ENCODE results near the gene DRAM1.

Gene DRAM1

GRCh38 chr12:101925935-101926334 is 48.6 kb downstream of the DRAM1 start (continued):
- TF ChIP-seq REST (tag by site-specific recombination; IDR thresholded peaks at IDR 0.05): no peak
- TF ChIP-seq, protein P1, sequence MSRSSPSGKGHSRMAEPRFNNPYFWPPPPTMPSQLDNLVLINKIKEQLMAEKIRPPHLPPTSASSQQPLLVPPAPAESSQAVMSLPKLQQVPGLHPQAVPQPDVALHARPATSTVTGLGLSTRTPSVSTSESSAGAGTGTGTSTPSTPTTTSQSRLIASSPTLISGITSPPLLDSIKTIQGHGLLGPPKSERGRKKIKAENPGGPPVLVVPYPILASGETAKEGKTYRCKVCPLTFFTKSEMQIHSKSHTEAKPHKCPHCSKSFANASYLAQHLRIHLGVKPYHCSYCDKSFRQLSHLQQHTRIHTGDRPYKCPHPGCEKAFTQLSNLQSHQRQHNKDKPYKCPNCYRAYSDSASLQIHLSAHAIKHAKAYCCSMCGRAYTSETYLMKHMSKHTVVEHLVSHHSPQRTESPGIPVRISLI (tag by site-specific recombination; IDR thresholded peaks at IDR 0.05): no peak

DNA sequence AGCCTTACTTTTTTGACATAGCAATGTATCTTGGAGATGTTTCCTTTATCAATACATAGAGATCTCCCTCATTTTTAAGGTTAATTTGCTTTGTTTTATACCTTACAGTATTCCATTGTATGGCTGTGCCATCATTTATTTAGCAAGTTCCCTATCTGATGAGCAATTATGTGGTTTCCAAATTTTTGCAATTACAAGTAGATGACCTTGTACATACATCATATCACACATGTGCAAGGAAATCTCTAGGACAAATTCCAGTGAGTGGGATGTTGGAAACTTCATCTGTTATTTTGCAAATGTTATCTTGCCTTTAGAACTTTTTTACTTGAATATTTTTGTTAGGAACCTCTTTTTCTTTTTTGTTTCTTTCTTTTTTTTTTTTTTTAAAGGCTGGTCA is 49.7 kb downstream of the DRAM1 start:
- peaks cover 0 to 2% of the 10 kb centered on the region in 2 experiments; a peak in 1 of 3 replicates for H3K36me3 ChIP-seq (ENCODE audit: control insufficient read depth in 2 of 2, insufficient read depth in 1 of 2, low read length in 2 of 2)
- H3K4me1 ChIP-seq (ENCODE audit: control insufficient read depth, insufficient read depth, low read length): no peaks in the 10 kb centered on the region
- H3K9me3 ChIP-seq (ENCODE audit: control insufficient read depth, insufficient read depth, low read depth, low read length): no peaks in the 10 kb centered on the region
- CTCF ChIA-PET: no interaction called here
- POLR2A ChIA-PET: no interaction called here
- TF ChIP-seq GLIS1 (tag by site-specific recombination; IDR thresholded peaks at IDR 0.05): no peak
- no peak for TF ChIP-seq HOXC10 (CRISPR knock-in tag; IDR thresholded peaks at IDR 0.05)
- no peak for TF ChIP-seq ZNF658 (tag by site-specific recombination; IDR thresholded peaks at IDR 0.05)
- no peak overlapping the region for H3K27ac ChIP-seq (ENCODE audit: extremely low read depth, low read depth, low read length)
- no peak overlapping the region for H3K4me3 ChIP-seq (ENCODE audit: low read depth, low read length)

DNA sequence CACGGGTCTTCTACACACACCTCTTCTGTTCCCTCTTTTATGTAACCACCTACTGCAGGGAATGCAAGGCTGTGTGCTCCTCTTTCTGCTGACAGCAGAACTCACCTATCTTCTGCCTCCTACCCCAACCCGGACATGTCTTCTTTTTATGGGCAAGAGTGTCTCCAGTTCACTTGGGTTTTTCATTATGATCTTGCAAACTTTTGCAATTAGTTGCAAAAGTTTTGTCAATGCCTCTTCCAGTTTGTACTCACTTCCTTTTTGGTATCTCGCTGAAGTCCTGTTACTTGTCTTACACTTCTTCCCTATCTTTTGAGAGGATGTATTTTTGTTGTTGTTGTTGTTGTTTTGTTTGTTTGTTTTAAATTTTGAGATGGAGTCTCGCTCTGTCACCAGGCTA is 50.6 kb downstream of the DRAM1 start:
- ChIA-PET CTCF (interaction anchor here (0.7 to 1.2 kb wide), 3 partner anchors 12 to 867 kb away, joined by 3 to 4 read pairs (median 3); no protein-coding TSS in a partner anchor), POLR2A (no interaction called here)
- no peaks in the 10 kb centered on the region for H3K36me3 ChIP-seq (ENCODE audit: control insufficient read depth in 2 of 2, insufficient read depth in 1 of 2, low read length in 2 of 2)
- no peaks in the 10 kb centered on the region for H3K9me3 ChIP-seq (ENCODE audit: control insufficient read depth, insufficient read depth, low read depth, low read length)
- H3K4me1 ChIP-seq (ENCODE audit: control insufficient read depth, insufficient read depth, low read length): no peaks in the 10 kb centered on the region
- TF ChIP-seq ZBTB20 (tag by site-specific recombination; IDR thresholded peaks at IDR 0.05) (no peak), OSR2 (tag by site-specific recombination; IDR thresholded peaks at IDR 0.05) (no peak), KLF16 (tag by site-specific recombination; IDR thresholded peaks at IDR 0.05) (no peak), MEIS1 (CRISPR knock-in tag; IDR thresholded peaks at IDR 0.05; ENCODE audit: borderline replicate concordance) (no peak), HOXD13 (CRISPR knock-in tag; IDR thresholded peaks at IDR 0.05; ENCODE audit: borderline replicate concordance) (no peak), ZNF221 (tag by site-specific recombination; IDR thresholded peaks at IDR 0.05; ENCODE audit: borderline replicate concordance) (no peak), TCF7L2 (IDR thresholded peaks at IDR 0.05; ENCODE audit: borderline replicate concordance, low read depth, low read length) (no peak), ZNF555 (tag by site-specific recombination; conservative IDR thresholded peaks at IDR 0.05) (no peak), ZNF521 (tag by site-specific recombination; IDR thresholded peaks at IDR 0.05) (no peak), ZFP41 (tag by site-specific recombination; IDR thresholded peaks at IDR 0.05; ENCODE audit: borderline replicate concordance) (no peak), ZNF24 (tag by site-specific recombination; IDR thresholded peaks at IDR 0.05) (no peak), TSHZ1 (tag by site-specific recombination; IDR thresholded peaks at IDR 0.05; ENCODE audit: borderline replicate concordance) (no peak), ZNF558 (tag by site-specific recombination; IDR thresholded peaks at IDR 0.05) (no peak), ZNF280C (tag by site-specific recombination; IDR thresholded peaks at IDR 0.05) (no peak), ZNF585B (tag by site-specific recombination; IDR thresholded peaks at IDR 0.05) (no peak), ZNF311 (tag by site-specific recombination; IDR thresholded peaks at IDR 0.05; ENCODE audit: borderline replicate concordance) (no peak)
- H3K4me3 ChIP-seq (ENCODE audit: low read depth, low read length): no peak overlapping the region
- H3K27ac ChIP-seq (ENCODE audit: extremely low read depth, low read depth, low read length): no peak overlapping the region

Data from HEK293 (cell line).